ENCODE data around the gene ARL4A. TPM values are rescaled to one million over a fixed set of nuclear protein-coding genes. Genes with fewer than 3 reads are reported as not detected.

Gene ARL4A
- total RNA-seq, 1 experiment from 2014 or later: 39.4 TPM

DNA sequence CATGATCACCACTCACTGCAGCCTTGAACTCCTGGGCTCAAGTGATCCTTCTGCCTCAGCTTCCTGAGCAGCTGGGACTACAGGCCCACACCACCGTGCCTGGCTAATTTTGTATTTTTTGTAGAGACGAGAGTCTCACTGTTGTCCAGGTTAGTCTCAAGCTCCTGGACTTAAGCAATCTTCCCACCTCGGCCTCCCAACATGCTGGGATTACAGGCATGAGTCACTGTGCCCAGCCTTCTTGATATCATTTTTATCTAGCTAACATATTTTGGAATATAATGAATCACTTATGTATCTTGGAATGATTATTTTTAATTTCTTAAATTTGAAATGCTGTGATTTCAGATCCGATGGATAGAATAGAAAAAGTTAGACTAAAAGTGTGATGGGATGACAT, 18.4 kb downstream of the ARL4A start:
- no peaks in the 10 kb centered on the region for H4K20me1 ChIP-seq (ENCODE audit: control insufficient read depth, insufficient read depth, insufficient read length)
- no peaks in the 10 kb centered on the region for H3K9me3 ChIP-seq (ENCODE audit: control insufficient read depth, low read depth, low read length)
- H3K79me2 ChIP-seq (ENCODE audit: insufficient read depth, low read length): no peaks in the 10 kb centered on the region
- peaks cover 6 to 13% of the 10 kb centered on the region in 2 experiments for H3K4me1 Mint-ChIP-seq
- H3K56ac ChIP-seq (ENCODE audit: insufficient read length, low read depth, low read length): no peak overlapping the region
- H3K27ac ChIP-seq (ENCODE audit: insufficient read length, low read depth, low read length): no peak overlapping the region
- H4K91ac ChIP-seq (ENCODE audit: insufficient read length, low read depth, low read length): no peak overlapping the region
- H3K4me2 ChIP-seq (ENCODE audit: insufficient read depth, insufficient read length, low read length): no peak overlapping the region
- TF ChIP-seq, protein P1, sequence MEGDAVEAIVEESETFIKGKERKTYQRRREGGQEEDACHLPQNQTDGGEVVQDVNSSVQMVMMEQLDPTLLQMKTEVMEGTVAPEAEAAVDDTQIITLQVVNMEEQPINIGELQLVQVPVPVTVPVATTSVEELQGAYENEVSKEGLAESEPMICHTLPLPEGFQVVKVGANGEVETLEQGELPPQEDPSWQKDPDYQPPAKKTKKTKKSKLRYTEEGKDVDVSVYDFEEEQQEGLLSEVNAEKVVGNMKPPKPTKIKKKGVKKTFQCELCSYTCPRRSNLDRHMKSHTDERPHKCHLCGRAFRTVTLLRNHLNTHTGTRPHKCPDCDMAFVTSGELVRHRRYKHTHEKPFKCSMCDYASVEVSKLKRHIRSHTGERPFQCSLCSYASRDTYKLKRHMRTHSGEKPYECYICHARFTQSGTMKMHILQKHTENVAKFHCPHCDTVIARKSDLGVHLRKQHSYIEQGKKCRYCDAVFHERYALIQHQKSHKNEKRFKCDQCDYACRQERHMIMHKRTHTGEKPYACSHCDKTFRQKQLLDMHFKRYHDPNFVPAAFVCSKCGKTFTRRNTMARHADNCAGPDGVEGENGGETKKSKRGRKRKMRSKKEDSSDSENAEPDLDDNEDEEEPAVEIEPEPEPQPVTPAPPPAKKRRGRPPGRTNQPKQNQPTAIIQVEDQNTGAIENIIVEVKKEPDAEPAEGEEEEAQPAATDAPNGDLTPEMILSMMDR (conservative IDR thresholded peaks at IDR 0.05): no peak
- no peak overlapping the region for H2AFZ ChIP-seq (ENCODE audit: low read length)
- no peaks in the 10 kb centered on the region for H3K27me3 Mint-ChIP-seq (ENCODE audit: low read depth)
- no peak overlapping the region for H3K4ac ChIP-seq (ENCODE audit: low read depth, low read length)
- peaks cover 12 to 17% (median 12%) of the 10 kb centered on the region in 3 experiments for H3K36me3 Mint-ChIP-seq (ENCODE audit: insufficient read depth in 1 of 3, low read depth in 3 of 3)
- H3T11ph ChIP-seq (ENCODE audit: low read length): no peak overlapping the region
- no peak overlapping the region for H2AK5ac ChIP-seq (ENCODE audit: insufficient read length, low read length)
- H2BK20ac ChIP-seq (ENCODE audit: low read depth, low read length, poor library complexity, severe bottlenecking): no peak overlapping the region
- no peak overlapping the region for H4K5ac ChIP-seq (ENCODE audit: insufficient read length, low read depth, low read length)
- H3K4me3 Mint-ChIP-seq: no peak overlapping the region
- H3K18ac ChIP-seq (ENCODE audit: insufficient read length, low read depth, low read length): no peak overlapping the region
- no peak overlapping the region for H3K14ac ChIP-seq (ENCODE audit: insufficient read depth, low read length)
- no peak overlapping the region for H2BK5ac ChIP-seq (ENCODE audit: insufficient read length, low read length)
- peaks cover 15% of the 10 kb centered on the region in 2 experiments for H3K9me3 Mint-ChIP-seq
- H4K8ac ChIP-seq (replicated peaks; ENCODE audit: insufficient read length, low read depth, low read length): no peak overlapping the region
- H3K27me3 ChIP-seq (ENCODE audit: insufficient read depth, low read length): no peaks in the 10 kb centered on the region
- no peak overlapping the region for H3K9ac ChIP-seq (ENCODE audit: extremely low read depth, insufficient read length, low read length)
- H2BK15ac ChIP-seq (ENCODE audit: low read depth, low read length): no peak overlapping the region
- no peak for DNase-seq
- no peak overlapping the region for H3K27ac Mint-ChIP-seq
- no peak overlapping the region for H2BK12ac ChIP-seq (ENCODE audit: insufficient read length, low read depth, low read length)
- no peaks in the 10 kb centered on the region for H3K4me1 ChIP-seq (ENCODE audit: insufficient read depth, low read length)
- no peak overlapping the region for H3K23ac ChIP-seq (ENCODE audit: insufficient read length, low read depth, low read length)
- H3K23me2 ChIP-seq (ENCODE audit: insufficient read length, low read depth, low read length, poor library complexity, severe bottlenecking): no peaks in the 10 kb centered on the region
- H2BK120ac ChIP-seq (ENCODE audit: low read depth, low read length, poor library complexity, severe bottlenecking): no peak overlapping the region
- no peaks in the 10 kb centered on the region for H3K79me1 ChIP-seq (ENCODE audit: insufficient read depth, low read depth, low read length, poor library complexity, severe bottlenecking)
- WGBS (ENCODE audit: extremely low coverage, insufficient read length, low lambda C conversion rate): no CpG with 5 or more reads among the region's 4 CpGs

All from H9 (cell line).